ENCODE data around the gene PTTG2.

PTTG2 gene

DNA sequence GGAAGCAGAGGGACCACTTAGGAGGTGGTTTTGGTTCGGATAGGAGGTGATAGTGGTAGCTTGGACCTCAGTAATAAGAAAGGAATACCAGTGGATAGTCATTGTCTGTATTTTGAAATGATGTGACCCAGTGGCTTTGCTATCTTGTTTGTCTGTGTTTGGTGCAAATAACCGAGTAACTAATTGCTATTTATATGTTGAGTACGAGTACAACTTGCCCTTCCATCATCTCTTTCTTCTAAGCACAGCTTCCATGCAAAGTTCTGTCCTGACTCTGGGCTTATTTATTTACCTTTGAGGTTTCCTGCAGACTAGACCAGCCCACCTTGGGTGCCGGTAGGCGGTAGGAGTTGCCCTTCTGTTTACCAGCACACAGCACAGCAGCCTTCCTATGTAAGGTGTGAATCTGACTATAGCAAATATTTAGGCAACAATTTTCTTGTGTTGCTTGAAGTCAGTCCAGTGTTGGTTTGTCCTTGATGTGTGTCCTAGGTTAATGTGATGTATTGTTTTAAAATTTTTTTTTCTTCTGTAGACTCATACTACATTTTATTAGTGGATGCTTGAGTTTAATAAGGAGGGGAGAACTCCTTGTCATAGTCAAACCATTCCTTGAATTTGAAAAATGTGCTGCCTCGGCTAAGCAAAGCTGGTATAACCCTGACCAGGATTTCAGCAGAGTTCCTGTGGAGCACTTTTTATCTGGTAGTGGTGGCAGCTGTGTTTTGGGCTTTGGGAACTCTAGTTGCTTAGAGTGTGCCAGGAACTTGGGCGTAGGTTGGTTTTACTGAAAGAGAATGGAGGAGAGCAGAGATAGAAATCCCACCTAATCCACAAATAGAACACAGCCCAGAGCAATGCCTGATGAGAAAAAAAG, 21.9 kb downstream of the PTTG2 start:
- H3K27ac ChIP-seq = no peak overlapping the region

DNA sequence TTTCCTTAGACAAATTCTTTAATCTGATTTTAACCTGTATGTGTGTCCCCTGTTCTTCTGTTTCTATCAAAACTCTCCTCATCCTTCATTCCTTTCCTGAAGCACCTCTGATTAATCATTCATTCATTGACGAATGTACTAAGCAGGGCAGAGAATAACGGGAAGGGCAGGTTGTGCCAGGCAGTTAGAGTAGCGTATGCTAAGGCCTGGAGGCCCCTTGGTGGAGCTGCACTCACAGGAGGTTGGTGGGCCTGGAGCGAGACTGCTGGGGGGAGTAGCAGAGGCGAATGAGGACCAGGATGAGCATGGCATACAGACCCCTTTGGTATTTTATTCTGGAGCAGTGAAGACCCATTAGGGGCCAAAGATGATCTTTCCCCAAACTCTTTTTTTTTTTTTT, 22.5 kb downstream of the PTTG2 start:
- Histone ChIP-seq H3K36me3 (replicated peaks) (no peaks in the 10 kb centered on the region), H3K27me3 (replicated peaks) (no peaks in the 10 kb centered on the region), H3K27ac (no peak overlapping the region), H3K4me3 (ENCODE audit: low read depth, low read length) (no peak overlapping the region)
- in situ Hi-C loops (cut with HindIII; ENCODE audit: low pct_ligation_motif_present, low sequenced_read_pairs) = no loop called here
- DNase-seq = no peak
- TF ChIP-seq, protein P1, sequence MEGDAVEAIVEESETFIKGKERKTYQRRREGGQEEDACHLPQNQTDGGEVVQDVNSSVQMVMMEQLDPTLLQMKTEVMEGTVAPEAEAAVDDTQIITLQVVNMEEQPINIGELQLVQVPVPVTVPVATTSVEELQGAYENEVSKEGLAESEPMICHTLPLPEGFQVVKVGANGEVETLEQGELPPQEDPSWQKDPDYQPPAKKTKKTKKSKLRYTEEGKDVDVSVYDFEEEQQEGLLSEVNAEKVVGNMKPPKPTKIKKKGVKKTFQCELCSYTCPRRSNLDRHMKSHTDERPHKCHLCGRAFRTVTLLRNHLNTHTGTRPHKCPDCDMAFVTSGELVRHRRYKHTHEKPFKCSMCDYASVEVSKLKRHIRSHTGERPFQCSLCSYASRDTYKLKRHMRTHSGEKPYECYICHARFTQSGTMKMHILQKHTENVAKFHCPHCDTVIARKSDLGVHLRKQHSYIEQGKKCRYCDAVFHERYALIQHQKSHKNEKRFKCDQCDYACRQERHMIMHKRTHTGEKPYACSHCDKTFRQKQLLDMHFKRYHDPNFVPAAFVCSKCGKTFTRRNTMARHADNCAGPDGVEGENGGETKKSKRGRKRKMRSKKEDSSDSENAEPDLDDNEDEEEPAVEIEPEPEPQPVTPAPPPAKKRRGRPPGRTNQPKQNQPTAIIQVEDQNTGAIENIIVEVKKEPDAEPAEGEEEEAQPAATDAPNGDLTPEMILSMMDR (IDR thresholded peaks at IDR 0.05; ENCODE audit: low read depth, low read length, missing control alignments) = no peak

More for the DNA sequence above, 21.9 kb downstream of the PTTG2 start:
- DNase-seq = peak; percentile 27
- Histone ChIP-seq H3K36me3 (replicated peaks) (no peaks in the 10 kb centered on the region), H3K27me3 (replicated peaks) (no peaks in the 10 kb centered on the region), H3K4me3 (ENCODE audit: low read depth, low read length) (no peak overlapping the region)
- in situ Hi-C loops (cut with HindIII; ENCODE audit: low pct_ligation_motif_present, low sequenced_read_pairs) = no loop called here
- TF ChIP-seq, protein P1 (IDR thresholded peaks at IDR 0.05; ENCODE audit: low read depth, low read length, missing control alignments) = no peak

DNA sequence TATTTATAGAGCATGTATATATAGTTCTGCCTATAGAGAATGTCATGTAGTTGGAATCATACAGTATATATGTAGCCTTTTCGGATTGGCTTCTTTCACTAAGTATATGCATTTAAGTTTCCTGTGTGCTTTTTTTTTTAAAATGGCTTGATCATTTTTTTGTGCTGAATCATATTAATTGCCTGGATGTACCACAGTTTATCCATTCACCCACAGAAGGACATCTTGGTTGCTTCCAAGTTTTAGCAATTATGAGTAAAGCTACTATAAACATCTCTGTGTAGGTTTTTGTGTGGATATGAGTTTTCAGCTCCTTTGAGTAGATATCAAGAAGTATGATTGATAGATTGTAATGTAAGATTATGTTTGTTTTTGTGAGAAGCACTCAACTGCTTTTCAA, 23.8 kb downstream of the PTTG2 start:
- no peak overlapping the region for H3K27ac ChIP-seq
- no peak overlapping the region for H3K4me3 ChIP-seq (ENCODE audit: low read depth, low read length)
- no peak for DNase-seq
- H3K27me3 ChIP-seq (replicated peaks) = no peaks in the 10 kb centered on the region
- H3K36me3 ChIP-seq (replicated peaks) = no peaks in the 10 kb centered on the region
- TF ChIP-seq, protein P1 (IDR thresholded peaks at IDR 0.05; ENCODE audit: low read depth, low read length, missing control alignments) = no peak
- in situ Hi-C loops (cut with HindIII; ENCODE audit: low pct_ligation_motif_present, low sequenced_read_pairs) = no loop called here

DNA sequence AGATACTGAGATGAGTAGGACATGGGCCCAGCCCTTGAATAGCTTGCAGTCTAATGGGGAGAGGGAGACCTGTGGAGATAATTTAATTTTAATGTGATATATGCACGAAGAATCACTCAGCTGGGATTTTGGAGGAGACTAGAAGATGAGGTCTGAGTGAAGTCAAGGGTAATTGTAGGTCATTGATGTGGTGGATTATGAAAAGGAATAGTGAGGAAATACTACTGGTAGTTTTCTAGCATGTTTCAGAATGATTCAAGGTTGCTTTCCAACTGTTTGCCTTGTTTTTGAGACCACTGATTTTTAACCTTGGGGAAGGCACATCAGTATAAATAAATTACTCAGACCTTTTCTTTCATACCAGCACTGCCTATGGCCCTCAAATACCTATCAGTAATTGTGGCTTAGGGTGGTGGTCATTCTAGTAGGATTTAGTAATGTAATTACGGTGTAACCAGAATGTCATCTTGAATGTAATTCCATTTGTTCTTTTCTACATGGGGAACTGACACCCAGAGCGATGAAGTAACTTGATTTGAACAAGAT, 25.6 kb downstream of the PTTG2 start:
- no peak for DNase-seq
- no peaks in the 10 kb centered on the region for H3K36me3 ChIP-seq (replicated peaks)
- TF ChIP-seq, protein P1 (IDR thresholded peaks at IDR 0.05; ENCODE audit: low read depth, low read length, missing control alignments) = no peak
- no peak overlapping the region for H3K4me3 ChIP-seq (ENCODE audit: low read depth, low read length)
- no peak overlapping the region for H3K27ac ChIP-seq
- in situ Hi-C loops (cut with HindIII; ENCODE audit: low pct_ligation_motif_present, low sequenced_read_pairs) = no loop called here
- H3K27me3 ChIP-seq (replicated peaks) = no peaks in the 10 kb centered on the region

DNA sequence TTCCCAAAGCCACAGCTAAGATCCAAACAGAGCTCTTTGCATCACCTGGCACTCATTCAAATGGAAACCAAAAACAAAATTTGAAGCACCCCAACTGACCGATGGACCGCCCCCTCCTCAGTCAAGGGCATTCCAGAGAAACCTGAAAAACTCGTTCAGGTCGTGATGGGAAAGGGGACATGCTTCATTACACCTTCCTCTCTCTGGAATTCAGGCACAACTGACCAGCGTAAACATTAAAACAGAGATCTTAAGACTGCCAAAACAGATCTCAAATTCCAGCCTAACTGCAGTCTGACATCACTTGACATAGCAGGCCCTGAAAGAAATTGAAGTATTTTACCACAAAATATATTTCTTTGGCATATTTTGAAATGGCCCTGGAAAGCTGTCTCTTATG, 28.5 kb downstream of the PTTG2 start:
- in situ Hi-C loops (cut with HindIII; ENCODE audit: low pct_ligation_motif_present, low sequenced_read_pairs) = no loop called here
- DNase-seq = no peak
- Histone ChIP-seq H3K27ac (no peak overlapping the region), H3K27me3 (replicated peaks) (no peaks in the 10 kb centered on the region), H3K36me3 (replicated peaks) (no peaks in the 10 kb centered on the region), H3K4me3 (ENCODE audit: low read depth, low read length) (no peak overlapping the region)
- TF ChIP-seq, protein P1 (IDR thresholded peaks at IDR 0.05; ENCODE audit: low read depth, low read length, missing control alignments) = no peak
